Measurements from ENCODE around the gene LGI2.
"Not testable (repeated sequence)": the region's sequence is repeated elsewhere in the genome, so short reads cannot be mapped to it uniquely, and the experiment has no call there.

The LGI2 gene

GRCh38 chr4:25030277-25031076, at the start of gene LGI2:
LGI2 (minus strand) TSS chr4:25030946; CDS start chr4:25030693, 253 bp downstream.
- H3K4me3 ChIP-seq (ENCODE audit: low read length), result no peak within 1 kb of the TSS
- TF ChIP-seq ZNF274 (IDR thresholded peaks at IDR 0.05; ENCODE audit: low read depth, low read length), result no peak

- H3K4me3 ChIP-seq (ENCODE audit: low read length), result no peak overlapping the region
- TF ChIP-seq ZNF274 (IDR thresholded peaks at IDR 0.05; ENCODE audit: low read depth, low read length), result no peak
Observed at GRCh38 chr4:25078523-25078922, 47.8 kb upstream of the LGI2 start.

GRCh38 chr4:25076625-25077398, 46.1 kb upstream of the LGI2 start:
- no peak for TF ChIP-seq ZNF274 (IDR thresholded peaks at IDR 0.05; ENCODE audit: low read depth, low read length)
- H3K4me3 ChIP-seq (ENCODE audit: low read length), result no peak overlapping the region

- no peak for TF ChIP-seq ZNF274 (IDR thresholded peaks at IDR 0.05; ENCODE audit: low read depth, low read length)
- no peak overlapping the region for H3K4me3 ChIP-seq (ENCODE audit: low read length)
Observed at GRCh38 chr4:25075851-25076250, 45.1 kb upstream of the LGI2 start.

GRCh38 chr4:25075129-25075528, 44.4 kb upstream of the LGI2 start:
- H3K4me3 ChIP-seq (ENCODE audit: low read length), result no peak overlapping the region
- TF ChIP-seq ZNF274 (IDR thresholded peaks at IDR 0.05; ENCODE audit: low read depth, low read length), result no peak

- no peak for TF ChIP-seq ZNF274 (IDR thresholded peaks at IDR 0.05; ENCODE audit: low read depth, low read length)
- H3K4me3 ChIP-seq (ENCODE audit: low read length), result no peak overlapping the region
Observed at GRCh38 chr4:25070545-25070944, 39.8 kb upstream of the LGI2 start.

GRCh38 chr4:25069014-25069413, 38.3 kb upstream of the LGI2 start:
- TF ChIP-seq ZNF274 (IDR thresholded peaks at IDR 0.05; ENCODE audit: low read depth, low read length), result no peak
- no peak overlapping the region for H3K4me3 ChIP-seq (ENCODE audit: low read length)

- TF ChIP-seq ZNF274 (IDR thresholded peaks at IDR 0.05; ENCODE audit: low read depth, low read length), result no peak
- no peak overlapping the region for H3K4me3 ChIP-seq (ENCODE audit: low read length)
Observed at GRCh38 chr4:25068386-25068785, 37.6 kb upstream of the LGI2 start.

- H3K4me3 ChIP-seq (ENCODE audit: low read length), result no peak overlapping the region
- TF ChIP-seq ZNF274 (IDR thresholded peaks at IDR 0.05; ENCODE audit: low read depth, low read length), result no peak
Observed at GRCh38 chr4:25065932-25066590, 35.3 kb upstream of the LGI2 start.

- no peak overlapping the region for H3K4me3 ChIP-seq (ENCODE audit: low read length)
- TF ChIP-seq ZNF274 (IDR thresholded peaks at IDR 0.05; ENCODE audit: low read depth, low read length), result no peak
Observed at GRCh38 chr4:25065431-25065858, 34.7 kb upstream of the LGI2 start.

- not testable (repeated sequence) for H3K4me3 ChIP-seq (ENCODE audit: low read length)
Observed at GRCh38 chr4:25064447-25064846, 33.7 kb upstream of the LGI2 start.

GRCh38 chr4:25063116-25063515, 32.4 kb upstream of the LGI2 start:
- no peak overlapping the region for H3K4me3 ChIP-seq (ENCODE audit: low read length)
- TF ChIP-seq ZNF274 (IDR thresholded peaks at IDR 0.05; ENCODE audit: low read depth, low read length), result no peak

GRCh38 chr4:25062098-25062497, 31.4 kb upstream of the LGI2 start:
- H3K4me3 ChIP-seq (ENCODE audit: low read length), result no peak overlapping the region
- TF ChIP-seq ZNF274 (IDR thresholded peaks at IDR 0.05; ENCODE audit: low read depth, low read length), result no peak

GRCh38 chr4:25061602-25062001, 30.9 kb upstream of the LGI2 start:
- no peak for TF ChIP-seq ZNF274 (IDR thresholded peaks at IDR 0.05; ENCODE audit: low read depth, low read length)
- H3K4me3 ChIP-seq (ENCODE audit: low read length), result no peak overlapping the region

GRCh38 chr4:25060963-25061340, 30.2 kb upstream of the LGI2 start:
- TF ChIP-seq ZNF274 (IDR thresholded peaks at IDR 0.05; ENCODE audit: low read depth, low read length), result no peak
- no peak overlapping the region for H3K4me3 ChIP-seq (ENCODE audit: low read length)

Measured in GM08714 (cell line).